HG02678 (cell line): ENCODE measurements around the gene WNK4.
A peak's percentile ranks its signal among the peaks of the same experiment; 100 is the strongest.

Source experiments
- ATAC-seq: cut with Tn5 transposase; IDR thresholded peaks from one replicate; pipeline ENCODE4 v1.9.1; 2021; ENCODE audit warnings: mild to moderate bottlenecking, moderate library complexity; ENCODE audit not compliant: unreplicated experiment

WNK4 gene

GRCh38 chr17:42796066-42796758 lies 15.8 kb downstream of the WNK4 start:
- ATAC-seq = no peak

- no peak for ATAC-seq
These were observed 16.9 kb downstream of the WNK4 start for GRCh38 chr17:42797067-42798007.

GRCh38 chr17:42798011-42798382 lies 17.6 kb downstream of the WNK4 start:
- no peak for ATAC-seq

- peak; percentile 86 for ATAC-seq
These were observed 18.3 kb downstream of the WNK4 start, which contains the start of the genes CNTD1 and COA3 for GRCh38 chr17:42798383-42799380. Gene CNTD1, plus strand, starts transcription at chr17:42798861. Its CDS starts 207 bp downstream, at chr17:42799068. Gene COA3, minus strand, starts transcription at chr17:42798704. Its CDS starts 23 bp downstream, at chr17:42798681.

- ATAC-seq = no peak
These were observed 22.9 kb downstream of the WNK4 start for GRCh38 chr17:42803074-42803883.

GRCh38 chr17:42804918-42805367 lies 24.5 kb downstream of the WNK4 start:
- ATAC-seq = no peak

- no peak for ATAC-seq
These were observed 25.8 kb downstream of the WNK4 start for GRCh38 chr17:42806249-42806648.

GRCh38 chr17:42809250-42809649 lies 28.8 kb downstream of the WNK4 start:
- no peak for ATAC-seq

GRCh38 chr17:42814633-42815399 lies 34.4 kb downstream of the WNK4 start:
- no peak for ATAC-seq

- ATAC-seq = no peak
These were observed 37.5 kb downstream of the WNK4 start for GRCh38 chr17:42817866-42818265.

- no peak for ATAC-seq
These were observed 38.0 kb downstream of the WNK4 start for GRCh38 chr17:42818379-42818778.

- ATAC-seq = no peak
These were observed 39.6 kb downstream of the WNK4 start for GRCh38 chr17:42819939-42820535.

- no peak for ATAC-seq
These were observed 40.8 kb downstream of the WNK4 start for GRCh38 chr17:42821176-42821575.

GRCh38 chr17:42827472-42827871 lies 47.1 kb downstream of the WNK4 start:
- no peak for ATAC-seq

GRCh38 chr17:42830971-42831370 lies 50.6 kb downstream of the WNK4 start:
- no peak for ATAC-seq

- ATAC-seq = peak; percentile 4
These were observed 52.0 kb downstream of the WNK4 start for GRCh38 chr17:42832213-42832933.

GRCh38 chr17:42832934-42833766 lies 52.7 kb downstream of the WNK4 start, which contains the start of gene PSME3:
Gene PSME3, plus strand, starts transcription at chr17:42833397. Its CDS starts 235 bp downstream, at chr17:42833632.
- ATAC-seq = peak; percentile 86
